Panc1 (cell line): ENCODE data around the gene ZNF154. TPM values are rescaled to one million over a fixed set of nuclear protein-coding genes. Genes with fewer than 3 reads are reported as not detected.

Experiments used
- ATAC-seq: fragments of 200-7000 bp; cut with Tn5 transposase; 2 replicates; pipeline ENCODE4 v1.9.1; 2020; ENCODE audit warnings: mild to moderate bottlenecking, moderate library complexity
- BruUV-seq: library from RNA; stranded (reverse); fragments of 400-500 nt; replicated peaks from 2 replicates; lab custom pipeline; 2021; lab: Mats Ljungman, UMichigan
- CTCF ChIA-PET: fragments of 300-600 bp; sonication (Branson Sonifier 250); formaldehyde crosslinking; loops from one replicate; lab custom pipeline; 2022; ENCODE audit warnings: antibody characterized with exemption; lab: Charles Lee
- POLR2A ChIA-PET: fragments of 300-600 bp; sonication (Branson Sonifier 250); formaldehyde crosslinking; loops from one replicate; lab custom pipeline; 2022; ENCODE audit warnings: antibody characterized with exemption; lab: Charles Lee
- DNase-seq: peaks from one replicate; pipeline ENCODE4 v3.0.0-alpha.2; 2010; ENCODE audit warnings: low read depth, low spot score
- H3K27ac ChIP-seq: 2 replicates; pipeline ENCODE4 v1.5.1; 2011; ENCODE audit warnings: mild to moderate bottlenecking, low read length, inconsistent platforms
- H3K27me3 ChIP-seq: fragments of 200-500 bp; sonication (Bioruptor generic); 2 replicates; pipeline ENCODE4 v1.6.0; 2014; ENCODE audit warnings: low read length, inconsistent platforms; ENCODE audit not compliant: control insufficient read depth, insufficient read depth
- H3K36me3 ChIP-seq: fragments of 200-500 bp; sonication (Bioruptor generic); 2 replicates; pipeline ENCODE4 v1.5.1; 2014; ENCODE audit warnings: inconsistent platforms, mild to moderate bottlenecking, low read length, moderate library complexity; ENCODE audit not compliant: control insufficient read depth, insufficient read depth
- H3K4me1 ChIP-seq: 2 replicates; pipeline ENCODE4 v1.5.1; 2011; ENCODE audit warnings: inconsistent platforms, mild to moderate bottlenecking, low read length, moderate library complexity; ENCODE audit not compliant: control insufficient read depth, insufficient read depth
- H3K4me3 ChIP-seq, 2 experiments: 2 replicates each; pipeline ENCODE4 v1.5.1; 2011 to 2012; ENCODE audit warnings: low read depth in 2 of 2, low read length in 2 of 2, mild to moderate bottlenecking in 2 of 2, inconsistent platforms in 1 of 2, moderate library complexity in 1 of 2
- H3K9me3 ChIP-seq: fragments of 200-500 bp; sonication (Bioruptor generic); 2 replicates; pipeline ENCODE4 v1.5.1; 2014; ENCODE audit warnings: low read depth, mild to moderate bottlenecking, inconsistent platforms, low read length, moderate library complexity; ENCODE audit not compliant: control insufficient read depth, insufficient read depth
- POLR2AphosphoS5 ChIP-seq: IDR thresholded peaks from 2 replicates; pipeline ENCODE4 v1.6.1; 2012; ENCODE audit warnings: mild to moderate bottlenecking, low read depth, low read length, moderate library complexity
- SIN3A ChIP-seq: IDR thresholded peaks from 2 replicates; pipeline ENCODE4 v1.6.1; 2012; ENCODE audit warnings: low read depth, mild to moderate bottlenecking, low read length, moderate library complexity, borderline replicate concordance; ENCODE audit not compliant: insufficient read depth
- TCF7L2 ChIP-seq: IDR thresholded peaks from 2 replicates; pipeline ENCODE4 v1.6.1; 2011; ENCODE audit warnings: mild to moderate bottlenecking, low read depth, low read length, inconsistent platforms
- in situ Hi-C: cut with HindIII; loops from 2 replicates; pipeline ENCODE4 v1.10.0; 2016; ENCODE audit warnings: low sequenced_read_pairs, low pct_unique_long_range_greater_than_20kb
- intact Hi-C: fragments of 100-400 bp; cut with micrococcal nuclease; formaldehyde crosslinking; loops from one replicate; pipeline ENCODE4 v1.10.0; 2022; ENCODE audit not compliant: unreplicated experiment
- total RNA-seq: library from RNA; stranded (reverse); gene quantifications from one replicate; pipeline ENCODE4 v1.2.1, GENCODE V29; 2021; ENCODE audit not compliant: unreplicated experiment
- TF ChIP-seq, protein P1 (sequence below), 2 experiments: IDR thresholded peaks; 2 replicates each; pipeline ENCODE4 v1.6.1; 2011 to 2012; ENCODE audit warnings: low read depth in 2 of 2, control low read depth in 1 of 2, low read length in 1 of 2, mild to moderate bottlenecking in 1 of 2, moderate library complexity in 1 of 2; ENCODE audit not compliant: insufficient read depth in 1 of 2
- TF ChIP-seq, protein P2 (sequence below): fragments of 450-650 bp; IDR thresholded peaks from 2 replicates; pipeline ENCODE4 v1.5.1; 2017; ENCODE audit warnings: mild to moderate bottlenecking

Gene ZNF154
- total RNA-seq, 1 experiment from 2014 or later = not detected

DNA sequence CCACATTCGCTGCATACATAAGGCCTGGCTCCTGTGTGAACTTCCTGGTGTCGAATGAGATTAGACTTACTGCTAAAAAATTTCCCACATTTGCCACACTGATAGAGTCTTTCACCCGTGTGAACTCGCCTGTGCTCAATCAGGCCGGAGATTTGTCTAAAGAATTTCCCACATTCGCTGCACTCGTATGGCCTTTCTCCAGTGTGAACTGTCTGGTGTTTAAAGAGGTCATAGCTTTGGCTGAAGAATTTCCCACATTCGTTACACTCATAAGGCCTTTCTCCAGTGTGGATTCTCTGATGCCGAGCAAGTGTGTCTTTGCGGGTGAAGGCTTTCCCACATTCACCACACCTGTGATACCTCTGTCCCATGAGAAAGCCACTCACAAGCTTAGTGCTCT is 11.9 kb upstream of the ZNF154 start:
- no peak for DNase-seq
- H3K27me3 ChIP-seq = no peaks in the 10 kb centered on the region
- no TSS peak for BruUV-seq
- TF ChIP-seq, protein P1, sequence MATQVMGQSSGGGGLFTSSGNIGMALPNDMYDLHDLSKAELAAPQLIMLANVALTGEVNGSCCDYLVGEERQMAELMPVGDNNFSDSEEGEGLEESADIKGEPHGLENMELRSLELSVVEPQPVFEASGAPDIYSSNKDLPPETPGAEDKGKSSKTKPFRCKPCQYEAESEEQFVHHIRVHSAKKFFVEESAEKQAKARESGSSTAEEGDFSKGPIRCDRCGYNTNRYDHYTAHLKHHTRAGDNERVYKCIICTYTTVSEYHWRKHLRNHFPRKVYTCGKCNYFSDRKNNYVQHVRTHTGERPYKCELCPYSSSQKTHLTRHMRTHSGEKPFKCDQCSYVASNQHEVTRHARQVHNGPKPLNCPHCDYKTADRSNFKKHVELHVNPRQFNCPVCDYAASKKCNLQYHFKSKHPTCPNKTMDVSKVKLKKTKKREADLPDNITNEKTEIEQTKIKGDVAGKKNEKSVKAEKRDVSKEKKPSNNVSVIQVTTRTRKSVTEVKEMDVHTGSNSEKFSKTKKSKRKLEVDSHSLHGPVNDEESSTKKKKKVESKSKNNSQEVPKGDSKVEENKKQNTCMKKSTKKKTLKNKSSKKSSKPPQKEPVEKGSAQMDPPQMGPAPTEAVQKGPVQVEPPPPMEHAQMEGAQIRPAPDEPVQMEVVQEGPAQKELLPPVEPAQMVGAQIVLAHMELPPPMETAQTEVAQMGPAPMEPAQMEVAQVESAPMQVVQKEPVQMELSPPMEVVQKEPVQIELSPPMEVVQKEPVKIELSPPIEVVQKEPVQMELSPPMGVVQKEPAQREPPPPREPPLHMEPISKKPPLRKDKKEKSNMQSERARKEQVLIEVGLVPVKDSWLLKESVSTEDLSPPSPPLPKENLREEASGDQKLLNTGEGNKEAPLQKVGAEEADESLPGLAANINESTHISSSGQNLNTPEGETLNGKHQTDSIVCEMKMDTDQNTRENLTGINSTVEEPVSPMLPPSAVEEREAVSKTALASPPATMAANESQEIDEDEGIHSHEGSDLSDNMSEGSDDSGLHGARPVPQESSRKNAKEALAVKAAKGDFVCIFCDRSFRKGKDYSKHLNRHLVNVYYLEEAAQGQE (IDR thresholded peaks at IDR 0.05; ENCODE audit: insufficient read depth in 1 of 2, low read depth in 2 of 2, low read length in 1 of 2) = no peak
- TF ChIP-seq SIN3A = no peak
- no peak for TF ChIP-seq POLR2AphosphoS5
- TF ChIP-seq, protein P2, sequence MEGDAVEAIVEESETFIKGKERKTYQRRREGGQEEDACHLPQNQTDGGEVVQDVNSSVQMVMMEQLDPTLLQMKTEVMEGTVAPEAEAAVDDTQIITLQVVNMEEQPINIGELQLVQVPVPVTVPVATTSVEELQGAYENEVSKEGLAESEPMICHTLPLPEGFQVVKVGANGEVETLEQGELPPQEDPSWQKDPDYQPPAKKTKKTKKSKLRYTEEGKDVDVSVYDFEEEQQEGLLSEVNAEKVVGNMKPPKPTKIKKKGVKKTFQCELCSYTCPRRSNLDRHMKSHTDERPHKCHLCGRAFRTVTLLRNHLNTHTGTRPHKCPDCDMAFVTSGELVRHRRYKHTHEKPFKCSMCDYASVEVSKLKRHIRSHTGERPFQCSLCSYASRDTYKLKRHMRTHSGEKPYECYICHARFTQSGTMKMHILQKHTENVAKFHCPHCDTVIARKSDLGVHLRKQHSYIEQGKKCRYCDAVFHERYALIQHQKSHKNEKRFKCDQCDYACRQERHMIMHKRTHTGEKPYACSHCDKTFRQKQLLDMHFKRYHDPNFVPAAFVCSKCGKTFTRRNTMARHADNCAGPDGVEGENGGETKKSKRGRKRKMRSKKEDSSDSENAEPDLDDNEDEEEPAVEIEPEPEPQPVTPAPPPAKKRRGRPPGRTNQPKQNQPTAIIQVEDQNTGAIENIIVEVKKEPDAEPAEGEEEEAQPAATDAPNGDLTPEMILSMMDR = no peak
- TF ChIP-seq TCF7L2 = no peak
- no peaks in the 10 kb centered on the region for H3K36me3 ChIP-seq
- ChIA-PET CTCF (no interaction called here), POLR2A (no interaction called here)
- ATAC-seq = no peak
- no peak overlapping the region for H3K4me3 ChIP-seq
- peaks cover 56% of the 10 kb centered on the region; the same call in 1 of the 2 replicates for H3K9me3 ChIP-seq
- H3K4me1 ChIP-seq = no peaks in the 10 kb centered on the region
- in situ Hi-C loops = no loop called here
- H3K27ac ChIP-seq = no peak overlapping the region
- intact Hi-C loops = no loop called here

DNA sequence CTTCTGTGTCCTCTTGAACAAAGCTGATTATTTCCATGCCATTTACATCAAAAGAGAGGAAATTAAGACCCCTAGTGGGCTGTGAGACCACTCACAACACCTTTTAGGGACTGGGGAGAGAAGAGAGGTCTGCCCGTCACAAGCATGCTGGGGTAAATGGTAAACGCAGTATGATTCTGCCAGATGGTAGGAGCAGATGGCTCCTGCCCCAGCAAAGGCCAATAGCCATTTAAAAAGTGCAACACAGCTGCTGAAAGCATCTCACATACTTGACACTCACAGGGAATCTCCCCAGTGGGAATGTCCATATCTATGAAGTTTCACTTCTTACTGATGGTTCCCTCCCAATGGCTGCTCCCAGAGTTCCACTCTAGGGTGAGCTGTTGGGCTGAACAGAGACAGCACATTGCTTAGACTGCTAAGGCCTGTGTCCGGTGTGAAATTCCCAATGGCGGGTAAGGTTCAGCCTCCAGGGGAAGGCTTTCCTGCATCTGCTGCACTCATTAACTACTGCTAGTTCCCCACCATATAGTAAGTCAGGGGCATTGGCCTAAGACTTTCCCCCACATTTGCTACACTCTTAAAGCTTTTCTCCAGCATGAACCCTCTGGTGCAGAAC is 11.0 kb upstream of the ZNF154 start:
- Histone ChIP-seq H3K27me3 (no peaks in the 10 kb centered on the region), H3K27ac (no peak overlapping the region), H3K4me3 (no peak overlapping the region), H3K4me1 (no peaks in the 10 kb centered on the region), H3K9me3 (peaks cover 60% of the 10 kb centered on the region; the same call in 1 of the 2 replicates), H3K36me3 (no peaks in the 10 kb centered on the region)
- TF ChIP-seq TCF7L2 (no peak), SIN3A (no peak), POLR2AphosphoS5 (no peak)
- TF ChIP-seq, protein P2 = no peak
- TF ChIP-seq, protein P1 (IDR thresholded peaks at IDR 0.05; ENCODE audit: insufficient read depth in 1 of 2, low read depth in 2 of 2, low read length in 1 of 2) = no peak
- DNase-seq = no peak
- intact Hi-C loops (no loop called here), in situ Hi-C loops (no loop called here)
- no peak for ATAC-seq
- BruUV-seq = no TSS peak
- ChIA-PET CTCF (no interaction called here), POLR2A (no interaction called here)
